ENCODE results near the gene ZKSCAN7.

GRCh38 chr3:44510000-44510368 is 45.0 kb upstream of the ZKSCAN7 start:
- TF ChIP-seq MAX (IDR thresholded peaks at IDR 0.05; ENCODE audit: low read depth) (no peak), POLR2AphosphoS5 (IDR thresholded peaks at IDR 0.05; ENCODE audit: low read depth, low read length) (no peak), REST (IDR thresholded peaks at IDR 0.05; ENCODE audit: low read depth, low read length) (no peak), CTCF (IDR thresholded peaks at IDR 0.05) (no peak), EP300 (IDR thresholded peaks at IDR 0.05; ENCODE audit: borderline replicate concordance in 1 of 2, low read depth in 1 of 2, low read length in 1 of 2) (no peak), USF2 (IDR thresholded peaks at IDR 0.05; ENCODE audit: borderline replicate concordance, low read depth, low read length) (no peak), USF1 (IDR thresholded peaks at IDR 0.05; ENCODE audit: borderline replicate concordance, low read depth) (no peak), SMC3 (IDR thresholded peaks at IDR 0.05; ENCODE audit: low read depth, low read length) (no peak), JUND (IDR thresholded peaks at IDR 0.05) (no peak), RCOR1 (IDR thresholded peaks at IDR 0.05; ENCODE audit: low read length) (no peak), ELF1 (IDR thresholded peaks at IDR 0.05) (no peak)

Measured in SK-N-SH (cell line).